GM10248 (cell line): ENCODE measurements around the gene METTL5.
"Not testable (repeated sequence)": the region's sequence is repeated elsewhere in the genome, so short reads cannot be mapped to it uniquely, and the experiment has no call there.

Experiments used
- CTCF ChIA-PET: fragments of 300-600 bp; sonication (Branson Sonifier 250); formaldehyde crosslinking; extraction: SDS; loops from one replicate; lab custom pipeline; 2021; ENCODE audit warnings: antibody characterized with exemption; lab: Yijun Ruan, JAX
- POLR2A ChIA-PET: fragments of 350-650 bp; sonication (Branson Sonifier 250); formaldehyde crosslinking; extraction: SDS; loops from one replicate; lab custom pipeline; 2020; ENCODE audit warnings: antibody characterized with exemption; lab: Yijun Ruan, JAX
- DNase-seq: peaks from one replicate; pipeline ENCODE4 v3.0.0; 2012; ENCODE audit errors: extremely low spot score
- CTCF ChIP-seq: IDR thresholded peaks from 2 replicates; pipeline ENCODE4 v1.5.1; 2012; ENCODE audit warnings: mild to moderate bottlenecking, low read depth; ENCODE audit errors: extremely low read depth, missing control alignments, control extremely low read depth

Gene METTL5

GRCh38 chr2:169819106-169819505 is 5.6 kb downstream of the METTL5 start:
- POLR2A ChIA-PET = no interaction called here
- TF ChIP-seq CTCF = no peak
- no peak for DNase-seq
- CTCF ChIA-PET = interaction anchor here (0.9 to 1.8 kb wide), 7 partner anchors 8 to 32 kb away, joined by 3 to 6 read pairs (median 3); partner anchors contain the start of gene UBR3

GRCh38 chr2:169818241-169818640 is 6.5 kb downstream of the METTL5 start:
- DNase-seq = no peak
- POLR2A ChIA-PET = no interaction called here
- no peak for TF ChIP-seq CTCF
- CTCF ChIA-PET = interaction anchor here (0.6 to 1.8 kb wide), 8 partner anchors 9 to 288 kb away, joined by 3 to 6 read pairs (median 3); partner anchors contain the start of gene UBR3

GRCh38 chr2:169817369-169817768 is 7.3 kb downstream of the METTL5 start:
- CTCF ChIA-PET = interaction anchor here (0.6 to 2.5 kb wide), 3 partner anchors 8 to 287 kb away, joined by 3 to 20 read pairs (median 6); partner anchors contain the start of gene METTL5
- POLR2A ChIA-PET = not testable (repeated sequence)

GRCh38 chr2:169816961-169817360 is 7.7 kb downstream of the METTL5 start:
- DNase-seq, POLR2A ChIA-PET: not testable (repeated sequence)
- CTCF ChIA-PET = interaction anchor here (2.5 kb wide), 1 partner anchor 8 kb away, joined by 20 read pairs; the partner anchor contains the start of gene METTL5

More at GRCh38 chr2:169817369-169817768, 7.3 kb downstream of the METTL5 start:
- DNase-seq = not testable (repeated sequence)

- ChIA-PET CTCF (interaction anchor here (1.2 to 2.5 kb wide), 2 partner anchors 9 to 13 kb away, joined by 6 to 20 read pairs; partner anchors contain the start of gene METTL5), POLR2A (interaction anchor here (0.7 kb wide), 1 partner anchor 100 kb away, joined by 3 read pairs; no protein-coding TSS in a partner anchor)
- DNase-seq = no peak
- no peak for TF ChIP-seq CTCF
Measured at GRCh38 chr2:169815849-169816248, 8.9 kb downstream of the METTL5 start.

- POLR2A ChIA-PET = no interaction called here
- TF ChIP-seq CTCF = no peak
- CTCF ChIA-PET = interaction anchor here (1.4 to 1.7 kb wide), 2 partner anchors 10 to 16 kb away, joined by 6 to 8 read pairs; partner anchors contain the start of gene METTL5
- no peak for DNase-seq
Measured at GRCh38 chr2:169808221-169808620, 16.5 kb downstream of the METTL5 start.

- no peak for DNase-seq
- ChIA-PET POLR2A (no interaction called here), CTCF (interaction anchor here (1.2 kb wide), 1 partner anchor 12 kb away, joined by 3 read pairs; no protein-coding TSS in a partner anchor)
- no peak for TF ChIP-seq CTCF
Measured at GRCh38 chr2:169806586-169806985, 18.1 kb downstream of the METTL5 start.
